MG63 (cell line): Measurements from ENCODE around the gene DUSP5. TPM values are rescaled to one million over a fixed set of nuclear protein-coding genes. Genes with fewer than 3 reads are reported as not detected.
"Not testable (repeated sequence)": the region's sequence is repeated elsewhere in the genome, so short reads cannot be mapped to it uniquely, and the experiment has no call there.

Experiments
- DNase-seq: peaks from one replicate; pipeline ENCODE4 v3.0.0-alpha.2; 2020
- H3K27me3 ChIP-seq: fragments of 250-450 bp; sonication (Bioruptor Pico); 2 replicates; pipeline ENCODE4 v1.5.1; 2020; ENCODE audit warnings: mild to moderate bottlenecking, moderate library complexity
- H3K36me3 ChIP-seq: fragments of 250-450 bp; sonication (Bioruptor Pico); 2 replicates; pipeline ENCODE4 v1.5.1; 2020; ENCODE audit warnings: mild to moderate bottlenecking, moderate library complexity
- H3K4me3 ChIP-seq: fragments of 250-450 bp; sonication (Bioruptor Pico); 2 replicates; pipeline ENCODE4 v1.5.1; 2020; ENCODE audit warnings: mild to moderate bottlenecking, moderate library complexity
- H3K9me3 ChIP-seq: fragments of 250-450 bp; sonication (Bioruptor Pico); 2 replicates; pipeline ENCODE4 v1.5.1; 2020; ENCODE audit warnings: mild to moderate bottlenecking, moderate library complexity
- total RNA-seq: library from RNA; depleted of rRNA; stranded (reverse); fragments of >200 nt; shearing (Covaris generic); gene quantifications from 2 replicates; pipeline ENCODE4 v1.2.3, GENCODE V29; 2014; ENCODE audit warnings: low replicate concordance; rRNA removed

DUSP5 gene, protein sequence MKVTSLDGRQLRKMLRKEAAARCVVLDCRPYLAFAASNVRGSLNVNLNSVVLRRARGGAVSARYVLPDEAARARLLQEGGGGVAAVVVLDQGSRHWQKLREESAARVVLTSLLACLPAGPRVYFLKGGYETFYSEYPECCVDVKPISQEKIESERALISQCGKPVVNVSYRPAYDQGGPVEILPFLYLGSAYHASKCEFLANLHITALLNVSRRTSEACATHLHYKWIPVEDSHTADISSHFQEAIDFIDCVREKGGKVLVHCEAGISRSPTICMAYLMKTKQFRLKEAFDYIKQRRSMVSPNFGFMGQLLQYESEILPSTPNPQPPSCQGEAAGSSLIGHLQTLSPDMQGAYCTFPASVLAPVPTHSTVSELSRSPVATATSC
- 0.59 TPM in 1 of 2 replicates, not detected in the other for total RNA-seq

DNA sequence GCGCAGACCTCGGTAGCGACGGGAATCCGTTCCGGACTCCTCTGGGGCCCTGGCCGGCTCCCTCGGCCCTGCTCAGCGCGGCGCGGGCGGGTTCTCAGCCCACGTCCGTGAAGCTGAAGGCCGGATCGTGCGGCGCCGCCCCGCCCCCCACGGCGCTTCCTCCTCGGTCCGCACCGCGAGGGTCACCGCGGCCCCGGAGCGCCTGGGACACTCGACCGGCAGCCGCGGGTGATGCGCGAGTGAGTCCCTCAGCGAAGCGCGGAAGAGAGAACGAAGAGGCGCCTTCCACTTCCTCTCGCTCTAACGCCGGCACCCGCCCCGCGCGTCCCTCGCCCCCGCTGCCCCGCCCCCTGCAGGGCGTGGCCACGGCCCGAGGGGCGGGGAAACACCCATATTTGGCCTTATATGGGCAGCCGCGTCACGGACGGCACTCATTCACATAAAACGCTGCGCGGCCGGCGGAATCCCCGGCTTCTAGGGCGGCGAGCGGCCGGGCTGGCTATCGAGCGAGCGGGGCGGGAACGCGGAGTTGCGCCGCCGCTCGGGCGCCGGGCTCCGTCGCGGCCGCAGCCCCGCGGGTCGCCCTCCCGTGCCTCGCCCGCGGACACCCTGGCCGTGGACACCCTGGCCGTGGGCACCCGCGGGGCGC, at the start of gene DUSP5:
DUSP5 (plus strand) TSS at position 470 of the 649 bp plus-strand sequence. CDS start 215 bp downstream, outside the sequence.
- peak within 1 kb of the TSS; percentile 75 for H3K4me3 ChIP-seq
- H3K9me3 ChIP-seq: no peaks in the 10 kb centered on the region
- DNase-seq: peak; percentile 88
- no peaks in the 10 kb centered on the region for H3K36me3 ChIP-seq
- H3K27me3 ChIP-seq: no peaks in the 10 kb centered on the region

DNA sequence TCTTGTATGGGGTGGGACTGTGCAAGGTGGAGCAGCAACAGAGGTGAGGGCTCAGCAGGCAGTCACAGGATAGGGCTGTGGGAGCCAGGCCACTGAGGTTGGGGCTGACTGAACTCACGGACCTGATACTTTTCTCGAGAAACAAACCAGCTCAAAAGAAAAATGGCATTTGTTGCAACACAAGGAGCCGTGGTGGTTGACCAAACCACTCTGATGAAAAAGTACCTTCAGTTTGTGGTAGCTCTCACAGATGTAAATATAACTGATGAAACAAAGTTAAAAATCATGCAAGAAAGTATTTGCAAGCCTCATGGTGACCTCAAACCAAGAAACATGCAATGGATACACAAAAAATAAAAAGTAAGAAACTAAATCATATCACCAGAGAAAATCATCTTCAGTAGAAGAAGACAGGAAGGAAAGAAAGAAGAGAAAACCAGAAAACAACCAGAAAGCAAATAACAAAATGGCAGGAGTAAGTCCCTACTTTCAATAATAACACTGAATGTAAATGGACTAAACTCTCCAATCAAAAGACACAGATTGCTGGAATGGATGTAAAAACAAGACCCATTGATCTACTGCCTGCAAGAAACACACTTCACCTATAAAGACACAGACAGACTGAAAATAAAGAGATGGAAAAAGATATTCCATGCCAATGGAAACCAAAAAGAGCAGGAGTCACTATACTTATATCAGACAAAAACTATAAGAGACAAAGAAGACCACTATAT, 48.9 kb upstream of the DUSP5 start:
- DNase-seq: no peak
- no peaks in the 10 kb centered on the region for H3K9me3 ChIP-seq
- no peak overlapping the region for H3K4me3 ChIP-seq
- H3K27me3 ChIP-seq: no peaks in the 10 kb centered on the region
- H3K36me3 ChIP-seq: no peaks in the 10 kb centered on the region

DNA sequence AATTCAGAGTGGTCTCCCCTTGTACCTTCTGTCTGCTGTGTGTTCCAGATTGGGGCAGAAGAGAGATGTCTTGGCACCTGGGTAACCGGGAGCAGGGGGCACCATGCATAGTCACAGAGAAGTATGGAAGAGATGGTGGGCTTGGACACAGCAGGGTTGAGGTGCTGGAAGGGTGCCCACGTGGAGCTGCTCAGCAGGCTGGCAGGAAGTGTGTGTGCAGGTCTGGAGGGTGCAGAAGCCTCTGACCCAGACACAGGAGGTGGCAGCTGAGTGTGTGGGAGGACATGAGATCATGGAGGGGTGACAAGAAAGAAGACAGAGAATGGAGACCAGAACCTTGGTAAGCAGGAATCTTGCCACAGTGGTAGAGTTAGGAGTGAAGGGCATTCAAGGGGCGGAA, 42.3 kb upstream of the DUSP5 start:
- Histone ChIP-seq H3K9me3 (no peaks in the 10 kb centered on the region), H3K36me3 (no peaks in the 10 kb centered on the region), H3K27me3 (no peaks in the 10 kb centered on the region), H3K4me3 (no peak overlapping the region)
- DNase-seq: no peak

DNA sequence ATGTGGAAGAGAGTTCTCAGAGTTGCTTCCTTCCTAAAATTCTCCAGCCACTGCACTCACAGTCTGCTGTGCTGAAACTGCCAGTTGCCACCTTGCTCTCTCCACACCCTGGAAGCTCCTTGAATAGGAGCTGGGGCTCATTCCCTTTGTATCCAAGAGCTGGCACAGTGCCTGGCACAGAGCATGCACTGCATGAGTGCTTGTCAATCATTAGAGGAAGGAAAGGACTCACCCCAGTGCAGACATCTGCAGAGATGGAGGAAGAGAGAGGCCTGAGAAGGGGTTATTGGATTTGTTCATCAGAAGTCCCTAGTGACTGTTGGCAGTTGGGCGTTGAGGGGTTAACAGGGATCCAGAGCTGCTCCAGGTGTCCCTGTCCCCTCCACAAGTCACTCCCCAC, 41.7 kb upstream of the DUSP5 start:
- no peaks in the 10 kb centered on the region for H3K9me3 ChIP-seq
- no peak overlapping the region for H3K4me3 ChIP-seq
- no peak for DNase-seq

DNA sequence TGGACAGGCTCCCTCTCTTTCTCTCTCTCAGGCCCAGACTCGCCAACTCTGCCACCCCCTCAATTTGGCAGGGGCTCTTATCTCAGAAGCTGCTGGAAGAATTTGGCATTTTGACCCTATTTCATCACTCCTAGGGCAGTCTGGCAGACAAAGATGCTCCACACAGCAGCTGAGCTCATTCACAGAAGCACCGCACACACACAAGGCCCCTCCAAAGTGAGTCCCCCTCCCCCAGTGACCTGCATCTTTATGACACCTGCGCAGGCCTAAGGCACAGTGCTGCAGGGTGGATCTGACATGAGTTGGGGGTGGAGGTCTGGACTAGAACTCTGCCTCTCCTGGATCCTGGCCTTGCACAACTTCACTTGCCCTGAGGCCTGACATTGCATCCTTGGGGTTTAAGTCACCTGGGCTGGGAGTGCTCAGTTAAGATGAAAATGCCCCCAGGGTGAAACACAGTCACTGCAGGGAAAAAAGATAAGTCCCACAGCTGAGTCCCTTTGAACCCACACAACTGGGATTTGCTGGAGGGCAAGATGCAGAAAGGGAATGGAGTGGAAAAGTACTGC, 41.1 kb upstream of the DUSP5 start:
- peak; percentile 41 for DNase-seq
- Histone ChIP-seq H3K27me3 (no peaks in the 10 kb centered on the region), H3K36me3 (no peaks in the 10 kb centered on the region), H3K9me3 (no peaks in the 10 kb centered on the region), H3K4me3 (no peak overlapping the region)

More for the DNA sequence above, 41.7 kb upstream of the DUSP5 start:
- Histone ChIP-seq H3K36me3 (no peaks in the 10 kb centered on the region), H3K27me3 (no peaks in the 10 kb centered on the region)

DNA sequence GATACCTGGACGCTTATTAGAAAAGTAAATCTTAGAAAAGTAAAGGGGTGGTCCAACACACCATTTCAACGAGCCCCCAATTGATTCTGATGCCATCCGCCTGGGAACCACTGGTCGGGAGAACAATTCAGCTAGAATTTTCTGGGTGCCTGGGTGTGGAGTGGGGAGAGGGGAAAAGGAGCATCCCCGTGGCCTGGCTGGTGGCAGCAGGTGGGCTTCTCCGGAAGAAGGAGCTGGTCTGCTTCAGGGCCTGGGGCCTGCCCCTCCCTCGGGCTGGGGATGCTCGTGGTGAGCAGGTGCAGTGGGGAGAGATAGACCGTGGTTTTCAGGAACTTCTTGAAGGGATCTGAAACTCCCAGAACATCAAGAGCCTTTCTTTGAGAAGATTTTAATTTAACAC, 39.9 kb upstream of the DUSP5 start:
- no peak for DNase-seq
- Histone ChIP-seq H3K9me3 (no peaks in the 10 kb centered on the region), H3K27me3 (no peaks in the 10 kb centered on the region), H3K4me3 (no peak overlapping the region), H3K36me3 (no peaks in the 10 kb centered on the region)

DNA sequence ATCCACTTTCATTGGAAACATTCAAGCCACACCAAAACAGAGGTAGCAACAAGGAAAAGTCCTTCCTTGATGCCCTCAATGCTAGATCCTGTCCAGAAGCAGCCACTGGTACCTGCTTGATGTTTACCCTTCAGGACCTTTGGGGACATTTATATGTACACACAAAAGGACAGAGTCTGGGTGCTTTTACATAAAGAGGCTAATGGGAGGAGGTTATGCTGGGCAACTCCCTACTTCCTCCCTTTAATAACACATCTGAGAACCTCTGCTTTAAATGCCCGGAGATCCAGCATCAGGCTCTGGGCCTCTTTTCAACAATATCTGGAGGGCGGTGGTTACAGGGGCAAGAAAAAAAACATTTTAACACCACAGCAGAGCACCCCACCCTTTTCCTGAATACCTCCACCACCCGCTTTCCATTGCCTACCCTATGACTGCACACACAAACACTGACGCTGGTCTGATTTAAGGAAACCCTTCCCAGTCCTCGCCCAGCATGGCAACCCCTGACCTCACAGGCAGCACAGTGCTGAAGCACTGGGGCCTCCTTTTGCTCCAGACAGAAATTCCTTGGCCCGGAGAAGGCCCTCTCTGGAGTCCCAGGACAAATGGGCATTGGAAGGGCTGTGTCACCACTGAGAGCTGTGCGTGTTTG, 39.3 kb upstream of the DUSP5 start:
- Histone ChIP-seq H3K9me3 (no peaks in the 10 kb centered on the region), H3K4me3 (no peak overlapping the region), H3K36me3 (no peaks in the 10 kb centered on the region), H3K27me3 (no peaks in the 10 kb centered on the region)
- DNase-seq: no peak

DNA sequence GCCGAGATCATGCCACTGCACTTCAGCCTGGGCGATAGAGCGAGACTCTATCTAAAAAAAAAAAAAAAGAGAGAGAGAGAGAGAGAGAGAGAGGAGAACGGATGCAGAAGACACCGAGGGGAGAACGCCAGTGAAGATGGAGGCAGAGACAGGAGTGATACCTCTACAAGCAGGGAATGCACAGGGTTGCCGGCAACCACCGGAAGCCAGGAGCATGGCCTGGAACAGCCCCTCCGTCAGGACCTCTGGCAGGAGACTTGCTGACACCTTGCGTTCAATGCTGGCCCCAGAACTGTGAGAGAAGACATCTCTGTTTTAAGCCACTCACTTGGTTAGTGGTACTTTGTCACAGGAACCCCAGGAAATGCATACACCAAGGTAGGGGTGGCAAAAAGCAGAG, 38.1 kb upstream of the DUSP5 start:
- H3K9me3 ChIP-seq: no peaks in the 10 kb centered on the region
- no peaks in the 10 kb centered on the region for H3K27me3 ChIP-seq
- H3K36me3 ChIP-seq: no peaks in the 10 kb centered on the region
- no peak overlapping the region for H3K4me3 ChIP-seq
- DNase-seq: no peak

DNA sequence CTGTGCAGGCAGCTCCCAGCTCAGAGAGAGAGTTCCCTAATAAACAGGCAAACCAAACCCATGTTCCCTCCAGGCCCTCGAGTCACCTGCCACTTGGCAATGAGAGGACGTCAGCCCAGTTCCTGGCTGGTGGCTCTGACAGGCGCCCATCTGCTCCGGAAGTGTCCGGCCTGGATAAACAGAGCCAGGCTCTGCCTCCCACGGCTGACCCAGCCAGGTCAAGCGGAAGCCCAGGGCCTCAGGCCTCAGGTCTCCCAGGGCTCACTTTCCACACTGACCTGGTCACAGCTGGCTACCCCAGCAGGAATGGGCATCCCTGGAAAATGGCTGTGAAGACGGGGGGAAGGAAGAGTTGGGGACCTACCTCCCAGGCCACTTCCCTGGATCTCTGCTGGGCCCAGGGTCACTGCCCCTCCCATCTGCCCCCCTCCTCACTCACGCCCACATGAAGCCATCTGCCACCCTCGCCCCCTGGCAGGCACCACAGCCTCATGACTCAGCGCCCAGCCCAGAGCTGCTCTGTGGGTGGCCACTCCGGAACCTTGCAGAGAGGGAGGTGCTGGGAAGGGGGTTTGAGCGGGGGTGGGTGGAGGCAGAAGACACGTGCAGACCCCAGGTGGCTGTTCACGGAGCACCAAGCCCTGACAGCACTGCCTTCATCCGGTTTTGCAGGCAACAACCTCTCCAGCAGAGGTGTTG, 37.4 kb upstream of the DUSP5 start:
- Histone ChIP-seq H3K9me3 (no peaks in the 10 kb centered on the region), H3K4me3 (no peak overlapping the region)

DNA sequence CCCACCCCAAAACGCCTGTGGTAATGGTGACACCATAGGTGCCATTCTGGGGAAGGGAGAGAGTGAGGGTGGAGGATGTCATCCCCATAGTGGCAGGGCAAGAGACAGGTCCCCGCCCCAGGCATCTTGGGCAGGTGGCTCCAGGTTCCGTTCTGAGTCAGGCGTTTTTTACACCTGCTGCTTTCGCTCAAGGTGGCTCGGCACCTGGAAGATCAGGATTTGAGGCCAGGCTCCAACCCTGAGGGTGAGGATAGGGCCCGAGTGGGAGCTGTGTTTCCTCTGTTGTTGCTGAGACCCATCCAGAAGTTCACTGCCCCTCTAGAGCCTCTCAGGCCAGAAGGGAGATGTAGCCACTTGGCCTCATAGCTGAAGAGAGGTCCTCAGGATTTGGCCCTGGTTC, 36.6 kb upstream of the DUSP5 start:
- Histone ChIP-seq H3K9me3 (no peaks in the 10 kb centered on the region), H3K4me3 (no peak overlapping the region), H3K36me3 (no peaks in the 10 kb centered on the region), H3K27me3 (no peaks in the 10 kb centered on the region)
- no peak for DNase-seq

More for the DNA sequence above, 37.4 kb upstream of the DUSP5 start:
- no peaks in the 10 kb centered on the region for H3K36me3 ChIP-seq
- peak; percentile 85 for DNase-seq
- no peaks in the 10 kb centered on the region for H3K27me3 ChIP-seq

DNA sequence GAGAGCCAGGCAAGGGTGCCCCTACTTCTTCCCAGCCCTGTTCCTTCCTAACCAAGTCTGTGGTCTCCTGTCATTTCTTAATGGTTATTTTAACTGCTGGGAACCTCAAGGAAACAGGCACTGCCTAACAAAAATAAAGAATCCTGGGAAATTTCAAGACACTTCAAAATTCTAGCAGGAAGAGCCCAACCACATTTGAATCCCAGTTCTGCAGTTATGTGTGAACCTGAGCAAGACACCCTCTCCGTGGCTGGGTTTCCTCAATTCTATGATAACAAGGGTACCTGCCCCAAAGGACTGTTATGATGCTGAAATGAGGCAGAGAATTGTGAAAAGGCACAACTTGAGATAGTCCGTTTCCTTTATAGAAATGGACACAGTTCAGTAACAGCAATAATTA, 36.2 kb upstream of the DUSP5 start:
- Histone ChIP-seq H3K27me3 (no peaks in the 10 kb centered on the region), H3K9me3 (no peaks in the 10 kb centered on the region), H3K36me3 (no peaks in the 10 kb centered on the region), H3K4me3 (no peak overlapping the region)
- DNase-seq: no peak

DNA sequence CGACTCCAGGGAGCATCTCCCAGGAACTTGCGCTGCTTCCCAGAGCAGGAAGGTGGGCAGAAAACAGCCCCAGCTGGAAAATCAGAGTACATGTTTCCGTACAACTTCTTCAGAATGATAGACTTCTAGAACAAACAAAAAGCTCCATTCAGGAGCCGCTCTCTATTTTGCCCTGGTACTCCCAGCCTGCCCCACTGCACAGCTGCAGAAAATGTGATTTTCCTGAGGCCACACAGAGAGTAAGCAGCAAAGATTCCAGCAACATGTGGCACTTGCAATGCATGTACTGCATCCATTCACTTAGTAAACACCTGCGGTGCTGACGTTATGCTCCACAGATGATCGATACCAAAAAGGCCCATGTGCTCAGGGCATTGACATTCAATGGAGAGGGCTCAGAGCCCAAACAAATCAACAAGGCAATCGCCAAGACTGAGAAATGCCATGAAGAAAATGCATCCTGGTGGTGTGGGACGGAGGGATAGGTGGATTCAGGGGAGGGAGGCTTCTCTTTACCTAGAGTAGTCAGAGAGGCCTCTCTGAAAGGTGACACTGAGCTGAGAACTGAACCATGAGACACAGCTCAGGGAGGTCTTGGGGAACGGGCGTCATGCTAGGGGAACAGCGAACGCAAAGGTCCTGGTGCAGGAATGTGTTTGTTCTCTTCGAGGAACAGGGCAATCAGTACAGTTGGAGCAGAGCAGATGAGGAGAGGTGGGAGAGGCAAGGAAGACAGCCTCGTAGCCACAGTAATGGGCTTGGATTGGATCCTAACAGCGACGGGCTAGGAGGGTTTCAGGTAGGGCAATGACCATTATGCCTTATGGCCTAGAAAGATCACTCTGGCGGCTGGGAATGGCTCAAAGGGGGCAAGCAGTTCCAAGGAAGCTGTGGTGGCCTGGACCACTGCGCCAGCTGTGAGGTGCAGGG, 35.3 kb upstream of the DUSP5 start:
- no peaks in the 10 kb centered on the region for H3K27me3 ChIP-seq
- H3K9me3 ChIP-seq: no peaks in the 10 kb centered on the region
- H3K4me3 ChIP-seq: no peak overlapping the region
- no peaks in the 10 kb centered on the region for H3K36me3 ChIP-seq
- DNase-seq: no peak

DNA sequence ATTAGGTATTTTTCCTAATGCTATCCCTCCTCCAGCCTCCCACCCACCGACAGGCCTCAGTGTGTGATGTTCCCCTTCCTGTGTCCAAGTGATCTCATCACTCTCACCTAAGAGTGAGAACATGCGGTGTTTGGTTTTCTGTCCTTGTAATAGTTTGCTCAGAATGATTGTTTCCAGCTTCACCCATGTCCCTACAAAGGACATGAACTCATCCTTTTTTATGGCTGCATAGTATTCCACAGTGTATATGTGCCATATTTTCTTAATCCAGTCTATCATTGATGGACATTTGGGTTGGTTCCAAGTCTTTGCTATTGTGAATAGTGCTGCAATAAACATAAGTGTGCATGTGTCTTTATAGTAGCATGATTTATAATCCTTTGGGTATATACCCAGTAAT, 29.4 kb upstream of the DUSP5 start:
- not testable (repeated sequence) for H3K9me3 ChIP-seq, H3K4me3 ChIP-seq, DNase-seq, H3K27me3 ChIP-seq, H3K36me3 ChIP-seq

DNA sequence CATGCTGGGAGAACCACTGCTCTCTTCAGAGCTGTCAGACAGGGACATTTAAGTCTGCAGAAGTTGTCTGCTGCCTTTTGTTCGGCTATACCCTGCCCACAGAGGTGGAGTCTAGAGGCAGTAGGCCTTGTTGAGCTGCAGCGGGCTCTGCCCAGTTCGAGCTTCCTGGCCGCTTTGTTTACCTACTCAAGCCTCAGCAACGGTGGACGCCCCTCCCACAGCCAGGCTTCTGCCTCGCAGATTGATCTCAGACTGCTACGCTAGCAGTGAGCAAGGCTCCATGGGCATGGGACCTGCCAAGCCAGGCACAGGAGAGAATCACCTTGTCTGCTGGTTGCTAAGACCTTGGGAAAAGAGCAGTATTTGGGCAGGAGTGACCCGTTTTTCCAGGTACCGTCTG, 27.2 kb upstream of the DUSP5 start:
- H3K36me3 ChIP-seq, H3K27me3 ChIP-seq, H3K9me3 ChIP-seq, DNase-seq, H3K4me3 ChIP-seq: not testable (repeated sequence)

DNA sequence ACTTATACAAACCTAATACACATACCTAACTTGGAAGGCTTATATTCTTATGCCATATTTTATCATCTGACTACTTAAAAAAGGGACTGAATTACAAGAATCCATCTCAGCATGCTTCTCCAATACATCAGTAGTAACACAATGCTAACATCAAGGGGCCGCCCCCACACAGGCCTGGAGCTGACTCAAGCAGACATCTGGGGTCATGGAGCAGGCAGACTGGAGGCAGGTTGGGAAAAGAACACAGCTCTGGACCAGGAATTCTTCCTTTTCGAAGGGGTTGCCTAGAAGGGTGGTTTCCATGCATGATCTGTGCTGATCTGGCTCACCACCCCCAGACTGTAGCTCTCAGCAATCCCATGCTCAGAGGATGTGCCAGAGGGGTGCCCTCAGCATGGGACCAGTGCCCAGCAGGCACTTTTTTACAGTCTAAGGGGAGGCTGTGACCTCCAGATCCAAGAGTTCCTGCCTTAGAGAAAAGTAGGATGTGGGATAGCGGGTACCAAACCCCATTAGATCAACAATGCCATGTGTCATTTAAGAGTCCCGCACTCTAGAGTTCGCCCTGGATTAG, 26.1 kb upstream of the DUSP5 start:
- H3K27me3 ChIP-seq: no peaks in the 10 kb centered on the region
- DNase-seq: peak; percentile 70
- H3K36me3 ChIP-seq: no peaks in the 10 kb centered on the region
- no peak overlapping the region for H3K4me3 ChIP-seq
- H3K9me3 ChIP-seq: no peaks in the 10 kb centered on the region; the same call in 1 of the 2 replicates
